Nucleus accumbens (tissue), 56 donors: Measurements from ENCODE around the gene TNFRSF6B.
"Not testable (repeated sequence)": the region's sequence is repeated elsewhere in the genome, so short reads cannot be mapped to it uniquely, and the experiment has no call there.

Experiments
- DNase-seq, 56 donors: peaks; one replicate each; lab custom pipeline; 2025; lab: John Stamatoyannopoulos, UW

TNFRSF6B gene

GRCh38 chr20:63661959-63662812 is 34.3 kb upstream of the TNFRSF6B start:
- no peak for DNase-seq

GRCh38 chr20:63662813-63663189 is 33.7 kb upstream of the TNFRSF6B start:
- DNase-seq = no peak

- no peak for DNase-seq
These were observed 33.0 kb upstream of the TNFRSF6B start for GRCh38 chr20:63663332-63664066.

GRCh38 chr20:63664143-63664851 is 32.2 kb upstream of the TNFRSF6B start:
- no peak for DNase-seq

- DNase-seq = peak in 43 of 56 donors; percentile 20 to 88 (median 63)
These were observed 31.4 kb upstream of the TNFRSF6B start for GRCh38 chr20:63664861-63665594.

GRCh38 chr20:63665708-63666107 is 30.7 kb upstream of the TNFRSF6B start:
- no peak for DNase-seq

- DNase-seq = no peak
These were observed 28.6 kb upstream of the TNFRSF6B start for GRCh38 chr20:63667858-63668257.

- DNase-seq = no peak
These were observed 28.1 kb upstream of the TNFRSF6B start for GRCh38 chr20:63668351-63668750.

- DNase-seq = not testable (repeated sequence)
These were observed 24.8 kb upstream of the TNFRSF6B start for GRCh38 chr20:63671695-63672094.

GRCh38 chr20:63672666-63673065 is 23.8 kb upstream of the TNFRSF6B start:
- DNase-seq = no peak

- no peak for DNase-seq
These were observed 22.5 kb upstream of the TNFRSF6B start for GRCh38 chr20:63673951-63674350.

GRCh38 chr20:63675681-63676368 is 20.6 kb upstream of the TNFRSF6B start:
- DNase-seq = peak in 1 of 56 donors; percentile 23

GRCh38 chr20:63678071-63678470 is 18.4 kb upstream of the TNFRSF6B start:
- DNase-seq = peak in 7 of 56 donors; percentile 8 to 55 (median 29)

GRCh38 chr20:63678667-63679465 is 17.6 kb upstream of the TNFRSF6B start:
- DNase-seq = no peak

- no peak for DNase-seq
These were observed 16.6 kb upstream of the TNFRSF6B start for GRCh38 chr20:63679799-63680305.

- DNase-seq = no peak
These were observed 16.0 kb upstream of the TNFRSF6B start for GRCh38 chr20:63680427-63680826.

- no peak for DNase-seq
These were observed 15.4 kb upstream of the TNFRSF6B start for GRCh38 chr20:63680857-63681608.

GRCh38 chr20:63681609-63682142 is 14.8 kb upstream of the TNFRSF6B start:
- DNase-seq = no peak
